ENCODE results near the gene CENATAC.
"Not testable (repeated sequence)": the region's sequence is repeated elsewhere in the genome, so short reads cannot be mapped to it uniquely, and the experiment has no call there.

The CENATAC gene

DNA sequence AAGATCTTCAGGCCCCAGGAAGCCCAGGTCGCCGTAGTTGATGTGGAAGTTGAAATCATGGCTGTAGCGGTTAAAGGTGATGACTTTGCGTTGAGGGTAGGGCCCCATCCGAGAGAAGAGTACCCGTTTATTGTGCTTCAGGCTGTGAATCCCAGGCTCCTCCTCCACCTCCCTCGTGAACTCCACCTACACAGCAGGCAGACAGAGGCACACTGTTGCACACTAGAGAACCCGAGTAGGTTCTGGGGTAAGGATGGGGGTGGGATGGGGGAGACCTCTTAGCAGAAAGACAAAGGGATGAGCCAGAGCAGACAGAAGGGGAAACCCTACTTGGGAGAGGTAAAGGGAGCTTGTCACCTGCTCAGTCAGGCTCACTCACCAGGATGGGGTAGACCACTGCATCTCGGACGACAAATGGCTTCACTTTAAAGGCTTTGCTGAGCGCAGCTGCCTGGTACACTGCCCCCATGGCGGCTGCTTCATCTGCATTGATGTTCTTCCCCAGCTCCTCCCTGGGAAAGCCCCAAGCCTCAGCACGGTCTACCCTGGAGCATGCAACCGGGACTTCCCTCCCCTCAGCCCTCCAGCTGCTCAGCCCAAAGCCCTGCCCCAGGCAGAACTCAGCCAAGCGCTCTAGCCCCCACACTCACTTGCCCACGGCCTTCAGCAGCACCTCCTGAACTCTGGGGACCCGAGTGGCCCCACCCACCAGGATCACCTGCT is 53.7 kb downstream of the CENATAC start:
- in situ Hi-C loops (cut with MboI; ENCODE audit: low sequenced_read_pairs): no loop called here

- in situ Hi-C loops (cut with MboI; ENCODE audit: low sequenced_read_pairs): no loop called here
Measured at GRCh38 chr11:119052163-119052814, 54.4 kb downstream of the CENATAC start.

GRCh38 chr11:119054418-119054817 is 56.5 kb downstream of the CENATAC start:
- in situ Hi-C loops (cut with MboI; ENCODE audit: low sequenced_read_pairs): no loop called here

DNA sequence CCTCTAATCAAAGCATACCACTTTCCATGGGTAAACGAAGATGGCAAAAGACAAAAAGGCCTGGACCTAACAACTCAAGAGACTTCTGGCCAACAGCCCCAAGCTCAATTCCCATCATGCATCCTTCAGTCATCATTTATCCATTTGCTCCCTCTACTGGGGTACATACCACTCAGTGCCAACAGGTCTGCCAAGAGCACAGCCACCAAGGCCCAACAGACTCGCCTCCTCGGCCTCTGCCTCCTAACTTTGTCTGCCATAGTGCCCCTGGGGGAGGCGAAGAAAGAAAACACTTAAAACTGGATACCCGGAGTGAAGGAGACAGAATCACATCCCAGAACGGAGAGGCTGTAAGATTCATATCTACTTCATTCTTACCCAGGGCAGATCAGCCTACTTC is 58.0 kb downstream of the CENATAC start:
- in situ Hi-C loops (cut with MboI; ENCODE audit: low sequenced_read_pairs): no loop called here

DNA sequence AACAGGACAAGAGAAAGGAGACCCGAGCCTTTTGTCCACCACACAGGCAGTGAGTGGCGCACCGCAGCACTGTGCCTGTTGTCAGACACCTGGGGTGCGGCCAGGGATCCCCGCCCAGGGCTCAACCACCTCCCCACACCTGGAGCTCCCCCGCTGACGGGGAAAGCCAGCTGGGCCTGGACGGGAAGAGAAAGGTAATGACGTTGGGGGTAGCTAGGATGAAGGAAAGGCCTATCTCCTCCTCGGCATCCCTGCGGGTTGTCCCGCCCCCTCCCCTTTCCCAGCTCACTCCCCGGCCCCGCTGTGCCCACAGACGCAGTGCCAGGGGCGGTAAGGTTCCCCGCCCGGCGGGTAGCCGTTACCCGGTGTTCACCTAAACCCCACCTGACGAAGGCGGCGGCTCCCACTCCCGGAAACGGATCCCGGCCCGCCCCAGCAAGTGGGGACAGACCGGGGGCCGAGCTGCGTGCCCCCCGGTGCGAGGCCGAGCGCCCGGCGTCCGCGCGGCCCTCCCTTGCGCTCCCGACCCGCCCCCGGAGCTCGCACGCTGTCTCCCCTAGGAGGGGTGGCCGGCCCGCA is 58.6 kb downstream of the CENATAC start:
- in situ Hi-C loops (cut with MboI; ENCODE audit: low sequenced_read_pairs): no loop called here

- in situ Hi-C loops (cut with MboI; ENCODE audit: low sequenced_read_pairs): no loop called here
Measured at GRCh38 chr11:119057000-119057769, 59.2 kb downstream of the CENATAC start, which contains the start of gene HYOU1. HYOU1 (minus strand) TSS chr11:119057205; CDS start chr11:119056160, 1,045 bp downstream.

- in situ Hi-C loops (cut with MboI; ENCODE audit: low sequenced_read_pairs): not testable (repeated sequence)
Measured at GRCh38 chr11:119059128-119059527, 61.2 kb downstream of the CENATAC start.

DNA sequence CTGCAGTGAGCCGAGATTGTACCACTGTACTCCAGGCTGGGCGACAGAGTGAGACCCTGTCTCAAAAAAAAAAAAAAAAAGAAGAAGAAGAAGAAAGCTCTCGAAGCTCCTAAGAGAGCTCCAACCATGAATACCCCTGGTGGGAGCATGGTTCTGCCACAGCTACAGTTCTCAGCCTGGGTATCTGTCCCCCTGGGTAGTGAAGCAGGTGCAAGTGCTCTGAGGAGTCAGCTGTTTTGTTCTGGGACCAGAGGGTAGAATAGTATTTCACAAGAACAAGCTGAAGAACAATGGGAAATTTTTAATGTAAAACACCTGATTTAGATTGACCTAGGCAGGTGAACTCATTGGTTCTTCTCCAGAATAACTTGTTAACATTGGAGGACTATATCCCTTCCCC is 63.3 kb downstream of the CENATAC start:
- in situ Hi-C loops (cut with MboI; ENCODE audit: low sequenced_read_pairs): no loop called here

GRCh38 chr11:119062779-119063178 is 64.8 kb downstream of the CENATAC start:
- in situ Hi-C loops (cut with MboI; ENCODE audit: low sequenced_read_pairs): no loop called here

DNA sequence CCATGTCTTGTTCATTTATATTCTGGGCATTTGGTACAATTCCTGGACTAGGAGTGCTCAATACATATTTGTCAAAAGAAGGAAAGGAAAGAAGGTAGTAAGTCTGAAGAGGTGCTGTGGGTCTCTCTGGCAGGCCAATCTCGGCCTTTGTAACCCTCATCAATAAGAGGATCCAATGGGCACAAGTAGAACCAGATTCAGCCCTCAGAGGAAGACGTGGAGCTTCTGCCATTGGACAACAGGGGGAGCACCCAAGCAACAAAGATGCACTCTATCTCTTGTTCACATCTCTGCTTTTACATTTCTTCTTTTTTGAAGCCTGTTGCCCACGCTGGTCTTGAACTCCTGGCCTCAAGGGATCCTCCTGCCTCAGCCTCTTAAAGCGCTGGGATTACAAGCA is 67.4 kb downstream of the CENATAC start:
- in situ Hi-C loops (cut with MboI; ENCODE audit: low sequenced_read_pairs): no loop called here
